Fibroblast of lung (primary cell): ENCODE data around the gene SLC27A4.

Experiments used
- EZH2 ChIP-seq: IDR thresholded peaks from 2 replicates; pipeline ENCODE4 v1.5.1; 2012; ENCODE audit warnings: low read length, control low read depth, mild to moderate bottlenecking; ENCODE audit errors: missing control alignments
- TF ChIP-seq, protein P1 (sequence below), 2 donors: IDR thresholded peaks in 1 of 2; conservative IDR thresholded peaks in 1 of 2; 1 replicate in 1 of 2; 2 replicates in 1 of 2; pipeline ENCODE4 v1.5.1; 2011 to 2012; ENCODE audit warnings: low read length in 2 of 2, control low read depth in 1 of 2, inconsistent platforms in 1 of 2, low read depth in 1 of 2, mild to moderate bottlenecking in 1 of 2

DNA sequence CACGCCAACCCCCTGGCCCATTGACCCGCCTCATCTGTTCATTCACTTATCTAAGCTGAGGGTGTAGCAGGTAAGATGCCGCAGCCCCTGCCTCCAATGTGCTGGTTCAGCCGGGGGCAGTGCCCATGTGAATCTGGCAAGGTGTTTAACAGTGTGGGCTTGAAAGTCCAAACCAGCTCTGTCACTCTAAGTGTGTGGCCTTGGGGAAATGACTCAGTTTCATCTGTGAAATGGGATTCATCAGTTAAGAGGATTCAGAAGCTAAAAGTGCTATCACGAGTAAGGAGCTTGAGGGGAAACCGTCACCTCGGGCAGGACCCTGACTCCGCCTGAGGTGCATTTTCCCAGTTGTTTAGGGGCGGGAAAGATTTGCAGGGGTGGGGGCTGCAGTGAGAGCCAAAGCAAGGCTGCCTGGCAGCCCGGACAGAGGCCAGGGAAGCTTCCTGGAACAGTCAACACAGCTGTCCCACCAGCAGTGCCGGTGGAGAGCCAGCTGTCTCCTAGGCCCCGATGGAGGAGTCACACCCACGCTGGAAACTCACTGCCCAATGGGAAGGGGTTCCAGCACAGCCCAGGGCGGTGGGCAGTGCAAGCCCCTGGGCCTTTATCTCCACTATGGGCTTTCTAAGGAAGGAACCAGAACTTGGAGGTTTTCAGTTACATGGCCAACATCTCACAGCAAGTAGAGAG is 21.1 kb downstream of the SLC27A4 start:
- TF ChIP-seq, protein P1, sequence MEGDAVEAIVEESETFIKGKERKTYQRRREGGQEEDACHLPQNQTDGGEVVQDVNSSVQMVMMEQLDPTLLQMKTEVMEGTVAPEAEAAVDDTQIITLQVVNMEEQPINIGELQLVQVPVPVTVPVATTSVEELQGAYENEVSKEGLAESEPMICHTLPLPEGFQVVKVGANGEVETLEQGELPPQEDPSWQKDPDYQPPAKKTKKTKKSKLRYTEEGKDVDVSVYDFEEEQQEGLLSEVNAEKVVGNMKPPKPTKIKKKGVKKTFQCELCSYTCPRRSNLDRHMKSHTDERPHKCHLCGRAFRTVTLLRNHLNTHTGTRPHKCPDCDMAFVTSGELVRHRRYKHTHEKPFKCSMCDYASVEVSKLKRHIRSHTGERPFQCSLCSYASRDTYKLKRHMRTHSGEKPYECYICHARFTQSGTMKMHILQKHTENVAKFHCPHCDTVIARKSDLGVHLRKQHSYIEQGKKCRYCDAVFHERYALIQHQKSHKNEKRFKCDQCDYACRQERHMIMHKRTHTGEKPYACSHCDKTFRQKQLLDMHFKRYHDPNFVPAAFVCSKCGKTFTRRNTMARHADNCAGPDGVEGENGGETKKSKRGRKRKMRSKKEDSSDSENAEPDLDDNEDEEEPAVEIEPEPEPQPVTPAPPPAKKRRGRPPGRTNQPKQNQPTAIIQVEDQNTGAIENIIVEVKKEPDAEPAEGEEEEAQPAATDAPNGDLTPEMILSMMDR (conservative IDR thresholded peaks at IDR 0.05 in 1 of 2, IDR thresholded peaks at IDR 0.05 in 1 of 2; ENCODE audit: low read depth in 1 of 2, low read length in 2 of 2), result no peak
- TF ChIP-seq EZH2, result no peak
